Transverse colon (tissue), 4 donors: Measurements from ENCODE around the gene BMP7. TPM values are rescaled to one million over a fixed set of nuclear protein-coding genes. Genes with fewer than 3 reads are reported as not detected.
"Not testable (repeated sequence)": the region's sequence is repeated elsewhere in the genome, so short reads cannot be mapped to it uniquely, and the experiment has no call there.

ENCODE experiments used
- DNase-seq: peaks from one replicate; pipeline ENCODE4 v3.0.0-alpha.2; 2019
- H3K27ac ChIP-seq, 4 donors: fragments of 200-600 bp; sonication (generic); 2 replicates each; pipeline ENCODE4 v1.5.1; 2016 to 2018; ENCODE audit warnings: inconsistent platforms in 4 of 4
- H3K27me3 ChIP-seq: fragments of 200-600 bp; sonication (generic); 2 replicates; pipeline ENCODE4 v1.5.1; 2017; ENCODE audit warnings: inconsistent platforms
- H3K36me3 ChIP-seq, 4 donors: fragments of 200-600 bp; sonication (generic); 2 replicates each; pipeline ENCODE4 v1.5.1; 2017 to 2019; ENCODE audit warnings: inconsistent platforms in 4 of 4
- H3K4me1 ChIP-seq, 4 donors: fragments of 200-600 bp; sonication (generic); 2 replicates each; pipeline ENCODE4 v1.5.1; 2017 to 2020; ENCODE audit warnings: inconsistent platforms in 4 of 4
- H3K4me3 ChIP-seq, 4 donors: fragments of 200-600 bp; sonication (generic); 1 replicate in 1 of 4; 2 replicates in 3 of 4; pipeline versions ENCODE4 v1.5.1 to v1.6.1; 2017 to 2019; ENCODE audit warnings: inconsistent platforms in 4 of 4
- H3K9me3 ChIP-seq, 2 donors: fragments of 200-600 bp; sonication (generic); 2 replicates each; pipeline ENCODE4 v1.5.1; 2017 to 2019; ENCODE audit warnings: inconsistent platforms in 2 of 2
- CTCF ChIP-seq, 5 experiments: fragments of 200-600 bp in 3 of 5; fragments of 450-650 bp in 2 of 5; sonication (generic) in 3 of 5; IDR thresholded peaks; 1 replicate in 2 of 5; 2 replicates in 3 of 5; pipeline ENCODE4 v1.5.1; 2016 to 2017; ENCODE audit warnings: antibody characterized with exemption in 5 of 5, inconsistent platforms in 3 of 5, mild to moderate bottlenecking in 2 of 5, moderate library complexity in 1 of 5
- EP300 ChIP-seq: sonication (generic); formaldehyde crosslinking; IDR thresholded peaks from one replicate; pipeline ENCODE4 v1.6.1; 2017; ENCODE audit warnings: antibody characterized with exemption, low read depth
- POLR2A ChIP-seq: fragments of 450-650 bp; IDR thresholded peaks from one replicate; pipeline ENCODE4 v1.6.1; 2016; ENCODE audit warnings: antibody characterized with exemption, mild to moderate bottlenecking, moderate library complexity
- POLR2AphosphoS5 ChIP-seq, 3 donors: sonication (generic); formaldehyde crosslinking; IDR thresholded peaks; one replicate each; pipeline ENCODE4 v1.6.1; 2016; ENCODE audit warnings: antibody characterized with exemption in 3 of 3
- WGBS, 2 donors: methylation state at CpG; one replicate each; pipeline ENCODE4 v1.1.5; 2018; ENCODE audit warnings: low coverage in 1 of 2; 5-methylcytosine and 5-hydroxymethylcytosine counted together
- in situ Hi-C, 4 donors: fragments of 200-750 bp; cut with MboI; loops; one replicate each; pipeline versions ENCODE4 v1.15.0 to v1.15.1; 2017; ENCODE audit warnings: low sequenced_read_pairs in 3 of 4, low pct_ligation_motif_present in 1 of 4, low pct_unique_long_range_greater_than_20kb in 1 of 4
- intact Hi-C: fragments of 100-400 bp; cut with DNase I; formaldehyde crosslinking; loops from one replicate; pipeline ENCODE4 v1.15.1; 2023; ENCODE audit warnings: low total_unique reads
- total RNA-seq, 4 donors: library from RNA; depleted of rRNA; stranded (reverse); fragments of >200 nt; gene quantifications; one replicate each; pipeline ENCODE4 v1.1.0, GENCODE V29; 2016

The BMP7 gene
- total RNA-seq, 4 donors from 2014 or later, result 1.4 to 2.2 (median 1.5) TPM; not detected in 1

GRCh38 chr20:57243480-57244220 lies 22.8 kb downstream of the BMP7 start:
- TF ChIP-seq POLR2AphosphoS5 (IDR thresholded peaks at IDR 0.05) (no peak), CTCF (IDR thresholded peaks at IDR 0.05) (no peak), POLR2A (no peak), EP300 (no peak)
- WGBS, 2 donors, result 85 to 90% methylated on average over 6 to 17 of the region's 17 CpGs
- DNase-seq, result no peak
- H3K4me3 ChIP-seq, result no peak overlapping the region
- no peaks in the 10 kb centered on the region for H3K36me3 ChIP-seq
- H3K27me3 ChIP-seq, result no peaks in the 10 kb centered on the region
- in situ Hi-C loops, result no loop called here
- intact Hi-C loops, result no loop called here
- H3K27ac ChIP-seq, result no peak overlapping the region
- no peaks in the 10 kb centered on the region for H3K9me3 ChIP-seq
- no peaks in the 10 kb centered on the region for H3K4me1 ChIP-seq

- no peak overlapping the region for H3K27ac ChIP-seq
- in situ Hi-C loops (no loop called here), intact Hi-C loops (no loop called here)
- H3K9me3 ChIP-seq, result no peaks in the 10 kb centered on the region
- no peak overlapping the region for H3K4me3 ChIP-seq
- WGBS, 2 donors, result 75 to 80% methylated on average over 1 to 4 of the region's 4 CpGs
- no peaks in the 10 kb centered on the region for H3K27me3 ChIP-seq
- no peak for DNase-seq
- no peaks in the 10 kb centered on the region for H3K4me1 ChIP-seq
- H3K36me3 ChIP-seq, result no peaks in the 10 kb centered on the region
- TF ChIP-seq CTCF (IDR thresholded peaks at IDR 0.05) (no peak), EP300 (no peak), POLR2A (no peak), POLR2AphosphoS5 (IDR thresholded peaks at IDR 0.05) (no peak)
Observed at GRCh38 chr20:57242414-57242813, 24.0 kb downstream of the BMP7 start.

GRCh38 chr20:57241363-57241991 lies 25.0 kb downstream of the BMP7 start:
- intact Hi-C loops, result no loop called here
- no peak overlapping the region for H3K27ac ChIP-seq
- no peak overlapping the region for H3K4me3 ChIP-seq
- H3K4me1 ChIP-seq, result no peaks in the 10 kb centered on the region
- TF ChIP-seq CTCF (IDR thresholded peaks at IDR 0.05) (no peak), POLR2AphosphoS5 (IDR thresholded peaks at IDR 0.05) (no peak), POLR2A (no peak), EP300 (no peak)
- H3K27me3 ChIP-seq, result no peaks in the 10 kb centered on the region
- no peaks in the 10 kb centered on the region for H3K36me3 ChIP-seq
- WGBS, 2 donors, result 65 to 89% methylated on average over 2 to 6 of the region's 6 CpGs
- no peaks in the 10 kb centered on the region for H3K9me3 ChIP-seq
- DNase-seq, result no peak
- in situ Hi-C loops, result no loop called here

GRCh38 chr20:57240581-57241362 lies 25.7 kb downstream of the BMP7 start:
- WGBS, 2 donors, result 62 to 80% methylated on average over 1 to 8 of the region's 8 CpGs
- H3K4me1 ChIP-seq, result no peaks in the 10 kb centered on the region
- H3K4me3 ChIP-seq, result no peak overlapping the region
- H3K27me3 ChIP-seq, result peaks cover 4% of the 10 kb centered on the region
- no peak for TF ChIP-seq POLR2AphosphoS5 (IDR thresholded peaks at IDR 0.05)
- TF ChIP-seq CTCF (IDR thresholded peaks at IDR 0.05), result no peak
- no peak for TF ChIP-seq EP300
- TF ChIP-seq POLR2A, result no peak
- in situ Hi-C loops, result no loop called here
- H3K27ac ChIP-seq, result no peak overlapping the region
- H3K36me3 ChIP-seq, result no peaks in the 10 kb centered on the region
- intact Hi-C loops, result no loop called here
- no peaks in the 10 kb centered on the region for H3K9me3 ChIP-seq
- DNase-seq, result no peak

- H3K27ac ChIP-seq, intact Hi-C loops, in situ Hi-C loops, H3K4me1 ChIP-seq, H3K27me3 ChIP-seq, H3K4me3 ChIP-seq, DNase-seq, H3K36me3 ChIP-seq, H3K9me3 ChIP-seq: not testable (repeated sequence)
- WGBS, 2 donors, result 97 to 100% methylated on average over 1 of the region's 1 CpG
Observed at GRCh38 chr20:57239725-57240124, 26.7 kb downstream of the BMP7 start.

GRCh38 chr20:57239324-57239723 lies 27.1 kb downstream of the BMP7 start:
- H3K27me3 ChIP-seq, H3K4me3 ChIP-seq, in situ Hi-C loops, H3K36me3 ChIP-seq, intact Hi-C loops, H3K9me3 ChIP-seq, H3K27ac ChIP-seq, H3K4me1 ChIP-seq, DNase-seq: not testable (repeated sequence)
- WGBS, 2 donors, result 63 to 100% methylated on average over 1 to 4 of the region's 4 CpGs
